Ascending aorta (tissue), 2 donors: ENCODE data around the gene P3H1. TPM values are rescaled to one million over a fixed set of nuclear protein-coding genes. Genes with fewer than 3 reads are reported as not detected.

Experiments
- DNase-seq, 2 donors: peaks; one replicate each; pipeline ENCODE4 v3.0.0-alpha.2; 2019; ENCODE audit warnings: low spot score in 2 of 2
- H3K27ac ChIP-seq, 2 donors: fragments of 200-600 bp; sonication (generic); one replicate each; pipeline ENCODE4 v1.5.1; 2016 to 2017; ENCODE audit warnings: mild to moderate bottlenecking in 1 of 2
- H3K27me3 ChIP-seq: fragments of 200-600 bp; sonication (generic); one replicate; pipeline ENCODE4 v1.5.1; 2017
- H3K36me3 ChIP-seq, 2 donors: fragments of 200-600 bp; sonication (generic); one replicate each; pipeline ENCODE4 v1.5.1; 2016
- H3K4me1 ChIP-seq, 2 donors: fragments of 200-600 bp; sonication (generic); one replicate each; pipeline ENCODE4 v1.5.1; 2016 to 2017; ENCODE audit warnings: mild to moderate bottlenecking in 1 of 2
- H3K4me3 ChIP-seq, 2 donors: fragments of 200-600 bp; sonication (generic); one replicate each; pipeline ENCODE4 v1.5.1; 2016 to 2017; ENCODE audit warnings: mild to moderate bottlenecking in 1 of 2
- H3K9me3 ChIP-seq, 2 donors: fragments of 200-600 bp; sonication (generic); one replicate each; pipeline ENCODE4 v1.5.1; 2016
- intact Hi-C: fragments of 100-400 bp; cut with DNase I; formaldehyde crosslinking; loops from one replicate; pipeline ENCODE4 v1.15.1; 2023
- total RNA-seq: library from RNA; depleted of rRNA; stranded (reverse); fragments of >200 nt; gene quantifications from one replicate; pipeline ENCODE4 v1.1.0, GENCODE V29; 2016
- TF ChIP-seq, protein P1 (sequence below), 3 experiments: fragments of 200-600 bp in 2 of 3; fragments of 450-650 bp in 1 of 3; sonication (generic) in 2 of 3; IDR thresholded peaks; one replicate each; pipeline ENCODE4 v1.5.1; 2016 to 2019; ENCODE audit warnings: antibody characterized with exemption in 3 of 3, mild to moderate bottlenecking in 1 of 3, moderate library complexity in 1 of 3

The P3H1 gene
- total RNA-seq, 1 donor from 2014 or later, result 72.2 TPM

DNA sequence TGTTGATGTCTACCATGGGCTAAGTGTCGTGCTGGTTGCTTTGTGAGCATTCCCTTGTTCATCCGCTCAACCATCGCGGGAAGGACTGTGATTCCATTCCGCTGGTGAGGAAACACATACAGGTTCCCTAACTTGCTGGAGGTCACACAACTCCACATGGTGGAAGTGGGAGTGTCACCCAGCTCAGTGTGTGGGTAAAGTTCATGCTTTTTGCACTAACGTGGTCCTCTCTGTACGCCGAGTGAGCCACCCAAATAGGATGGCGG, 22.7 kb downstream of the P3H1 start:
- Histone ChIP-seq H3K36me3 (peaks cover 27 to 36% of the 10 kb centered on the region in 2 donors), H3K4me3 (no peak overlapping the region), H3K27ac (no peak overlapping the region), H3K9me3 (no peaks in the 10 kb centered on the region), H3K27me3 (no peaks in the 10 kb centered on the region), H3K4me1 (no peaks in the 10 kb centered on the region)
- intact Hi-C loops, result no loop called here
- DNase-seq, result no peak
- TF ChIP-seq, protein P1, sequence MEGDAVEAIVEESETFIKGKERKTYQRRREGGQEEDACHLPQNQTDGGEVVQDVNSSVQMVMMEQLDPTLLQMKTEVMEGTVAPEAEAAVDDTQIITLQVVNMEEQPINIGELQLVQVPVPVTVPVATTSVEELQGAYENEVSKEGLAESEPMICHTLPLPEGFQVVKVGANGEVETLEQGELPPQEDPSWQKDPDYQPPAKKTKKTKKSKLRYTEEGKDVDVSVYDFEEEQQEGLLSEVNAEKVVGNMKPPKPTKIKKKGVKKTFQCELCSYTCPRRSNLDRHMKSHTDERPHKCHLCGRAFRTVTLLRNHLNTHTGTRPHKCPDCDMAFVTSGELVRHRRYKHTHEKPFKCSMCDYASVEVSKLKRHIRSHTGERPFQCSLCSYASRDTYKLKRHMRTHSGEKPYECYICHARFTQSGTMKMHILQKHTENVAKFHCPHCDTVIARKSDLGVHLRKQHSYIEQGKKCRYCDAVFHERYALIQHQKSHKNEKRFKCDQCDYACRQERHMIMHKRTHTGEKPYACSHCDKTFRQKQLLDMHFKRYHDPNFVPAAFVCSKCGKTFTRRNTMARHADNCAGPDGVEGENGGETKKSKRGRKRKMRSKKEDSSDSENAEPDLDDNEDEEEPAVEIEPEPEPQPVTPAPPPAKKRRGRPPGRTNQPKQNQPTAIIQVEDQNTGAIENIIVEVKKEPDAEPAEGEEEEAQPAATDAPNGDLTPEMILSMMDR (IDR thresholded peaks at IDR 0.05), result no peak

DNA sequence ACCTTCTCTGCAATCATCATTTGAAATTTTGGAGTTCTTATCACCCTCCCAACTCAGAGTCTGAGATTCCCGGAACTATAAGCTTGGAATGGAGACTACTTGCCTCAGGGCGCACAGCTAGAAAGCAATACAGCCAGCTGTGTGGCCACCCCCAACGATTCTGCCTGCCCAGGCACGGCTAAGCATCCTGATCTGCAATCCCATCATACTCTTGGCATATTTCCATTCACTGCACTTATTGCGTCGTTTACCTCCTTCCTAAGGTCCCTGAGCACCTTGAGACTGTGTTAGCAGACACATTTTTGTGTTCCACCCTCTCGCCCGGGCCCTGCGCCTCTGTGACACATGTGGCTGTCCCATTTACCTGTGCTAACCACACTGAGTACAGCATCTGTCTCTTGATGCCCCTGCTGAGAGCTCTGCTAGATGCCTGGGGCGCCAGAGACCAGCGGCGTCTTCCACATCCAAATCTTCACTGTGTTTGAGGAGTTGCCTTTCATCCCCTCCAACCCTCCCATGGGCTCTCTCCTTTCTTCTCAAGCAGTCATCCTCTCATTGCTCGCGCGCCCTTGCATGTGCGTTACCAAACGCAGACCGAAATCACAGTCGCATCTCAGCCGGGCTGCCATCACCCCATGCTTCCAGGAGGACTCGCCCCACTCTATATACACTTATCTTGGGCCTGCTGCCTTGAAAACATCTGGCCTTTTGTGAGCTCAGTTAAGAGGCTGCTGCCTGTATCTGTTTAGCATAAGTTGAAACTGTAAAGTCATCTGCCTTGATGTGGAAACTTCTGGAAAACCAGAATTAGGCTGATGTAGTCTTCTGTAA, 23.3 kb downstream of the P3H1 start:
- TF ChIP-seq, protein P1 (IDR thresholded peaks at IDR 0.05), result no peak
- H3K27ac ChIP-seq, result no peak overlapping the region
- peaks cover 23 to 31% of the 10 kb centered on the region in 2 donors for H3K36me3 ChIP-seq
- no peaks in the 10 kb centered on the region for H3K27me3 ChIP-seq
- H3K4me3 ChIP-seq, result no peak overlapping the region
- no peaks in the 10 kb centered on the region for H3K9me3 ChIP-seq
- intact Hi-C loops, result no loop called here
- no peaks in the 10 kb centered on the region for H3K4me1 ChIP-seq
- DNase-seq, result no peak

DNA sequence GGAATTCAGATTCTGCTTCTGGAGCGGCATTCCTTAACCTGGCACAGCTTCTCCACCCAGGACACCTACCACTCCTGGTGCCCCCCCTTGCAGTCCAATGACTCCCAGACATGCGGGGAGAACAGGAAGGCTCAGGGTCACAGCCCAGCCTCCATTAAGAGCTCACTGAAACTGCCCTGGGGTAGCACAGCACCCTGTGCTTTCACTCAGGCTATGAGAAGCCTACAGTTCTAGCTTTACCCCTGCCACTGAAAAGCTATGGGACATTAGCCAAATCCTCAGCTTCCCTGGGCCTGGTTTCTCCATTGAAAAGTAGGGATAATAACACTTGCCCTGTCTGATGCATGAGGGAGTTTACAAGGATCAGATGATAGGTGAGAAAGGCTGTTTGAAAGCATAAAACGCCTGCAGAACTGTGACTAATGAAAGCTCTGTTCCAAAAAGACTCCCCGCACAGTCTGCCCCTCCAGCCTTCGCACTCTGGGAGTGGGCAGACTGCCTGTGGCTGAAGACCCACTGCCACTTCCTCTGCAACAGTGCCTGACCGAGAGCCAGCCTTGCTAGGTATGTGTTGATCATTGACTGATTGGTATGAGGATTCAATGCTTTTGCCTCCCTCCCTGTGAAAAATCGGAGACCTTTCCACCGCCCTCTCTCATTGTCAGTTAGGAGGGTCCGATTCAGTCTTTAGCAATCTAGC, 24.1 kb downstream of the P3H1 start:
- DNase-seq, result no peak
- H3K27me3 ChIP-seq, result no peaks in the 10 kb centered on the region
- peaks cover 22 to 23% of the 10 kb centered on the region in 2 donors for H3K36me3 ChIP-seq
- H3K4me1 ChIP-seq, result no peaks in the 10 kb centered on the region
- no peaks in the 10 kb centered on the region for H3K9me3 ChIP-seq
- H3K27ac ChIP-seq, result no peak overlapping the region
- intact Hi-C loops, result no loop called here
- TF ChIP-seq, protein P1 (IDR thresholded peaks at IDR 0.05), result no peak
- H3K4me3 ChIP-seq, result no peak overlapping the region

DNA sequence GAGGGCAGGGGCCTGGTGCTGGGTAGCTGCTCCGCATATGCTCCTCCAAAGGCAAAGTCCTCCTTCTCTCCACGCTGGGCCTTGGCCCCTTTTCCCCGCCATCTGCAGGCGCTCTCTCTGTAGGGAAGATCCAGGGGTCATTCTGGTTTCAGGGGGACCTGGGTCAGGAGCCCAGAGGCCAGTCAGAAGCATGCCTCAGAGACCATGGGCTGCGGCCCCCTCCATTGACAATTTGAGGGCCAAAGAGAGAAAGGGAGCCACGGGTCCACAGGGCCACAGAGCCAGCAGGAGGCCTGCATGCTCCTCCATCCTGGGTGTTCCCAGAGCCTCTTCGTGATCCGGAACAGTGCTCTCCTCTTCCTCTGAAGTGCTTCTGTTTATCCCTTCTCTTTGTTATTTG, 24.7 kb downstream of the P3H1 start:
- Histone ChIP-seq H3K27me3 (no peaks in the 10 kb centered on the region), H3K4me1 (no peaks in the 10 kb centered on the region), H3K9me3 (no peaks in the 10 kb centered on the region), H3K4me3 (no peak overlapping the region), H3K36me3 (peaks cover 15 to 17% of the 10 kb centered on the region in 2 donors), H3K27ac (no peak overlapping the region)
- intact Hi-C loops, result no loop called here
- TF ChIP-seq, protein P1 (IDR thresholded peaks at IDR 0.05), result no peak
- DNase-seq, result no peak

DNA sequence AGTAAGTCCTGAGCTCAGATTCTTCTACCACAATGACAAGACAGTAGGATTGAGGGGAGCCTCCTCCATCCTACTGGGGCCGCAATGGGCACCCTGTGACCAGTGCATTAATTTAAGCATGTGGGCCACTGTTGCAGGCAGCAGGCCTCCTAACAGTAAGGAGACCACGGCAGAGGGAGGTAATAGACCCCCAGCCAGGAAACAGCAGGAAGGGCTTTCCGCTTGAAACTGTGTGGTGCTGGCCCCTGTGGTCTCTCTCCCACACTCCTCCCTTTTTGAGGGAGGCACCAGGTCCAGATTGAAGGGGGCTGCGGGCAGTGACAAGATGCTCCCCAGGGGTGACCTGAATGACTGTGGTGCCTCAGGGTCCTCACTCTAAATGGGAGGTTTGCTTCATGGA, 25.1 kb downstream of the P3H1 start:
- no peak overlapping the region for H3K27ac ChIP-seq
- H3K4me3 ChIP-seq, result no peak overlapping the region
- TF ChIP-seq, protein P1 (IDR thresholded peaks at IDR 0.05), result no peak
- peaks cover 11 to 13% of the 10 kb centered on the region in 2 donors for H3K36me3 ChIP-seq
- intact Hi-C loops, result no loop called here
- no peaks in the 10 kb centered on the region for H3K27me3 ChIP-seq
- H3K4me1 ChIP-seq, result no peaks in the 10 kb centered on the region
- H3K9me3 ChIP-seq, result no peaks in the 10 kb centered on the region
- DNase-seq, result no peak
